ES-I3 (cell line): Measurements from ENCODE around the gene CCL22.

Source experiments
- H3K36me3 ChIP-seq: 2 replicates; pipeline ENCODE4 v1.6.1; 2013; ENCODE audit warnings: mild to moderate bottlenecking, low read length, control low read depth, moderate library complexity; ENCODE audit not compliant: insufficient read depth
- H3K4me1 ChIP-seq: 2 replicates; pipeline ENCODE4 v1.6.1; 2013; ENCODE audit warnings: mild to moderate bottlenecking, control low read depth, low read length; ENCODE audit not compliant: insufficient read depth
- H3K9ac ChIP-seq: 2 replicates; pipeline ENCODE4 v1.6.1; 2013; ENCODE audit warnings: low read depth, mild to moderate bottlenecking, low read length, moderate library complexity
- H3K9me3 ChIP-seq: 2 replicates; pipeline ENCODE4 v1.6.1; 2013; ENCODE audit warnings: mild to moderate bottlenecking, low read length, moderate library complexity; ENCODE audit not compliant: control insufficient read depth, insufficient read depth

The CCL22 gene

GRCh38 chr16:57358527-57359095, at the start of gene CCL22:
Gene CCL22, plus strand, starts transcription at chr16:57358783. Its CDS starts 34 bp downstream, at chr16:57358817.
- Histone ChIP-seq H3K9ac (no peak within 1 kb of the TSS), H3K4me1 (peaks cover 8% of the 10 kb centered on the region), H3K9me3 (no peaks in the 10 kb centered on the region), H3K36me3 (no peaks in the 10 kb centered on the region)

DNA sequence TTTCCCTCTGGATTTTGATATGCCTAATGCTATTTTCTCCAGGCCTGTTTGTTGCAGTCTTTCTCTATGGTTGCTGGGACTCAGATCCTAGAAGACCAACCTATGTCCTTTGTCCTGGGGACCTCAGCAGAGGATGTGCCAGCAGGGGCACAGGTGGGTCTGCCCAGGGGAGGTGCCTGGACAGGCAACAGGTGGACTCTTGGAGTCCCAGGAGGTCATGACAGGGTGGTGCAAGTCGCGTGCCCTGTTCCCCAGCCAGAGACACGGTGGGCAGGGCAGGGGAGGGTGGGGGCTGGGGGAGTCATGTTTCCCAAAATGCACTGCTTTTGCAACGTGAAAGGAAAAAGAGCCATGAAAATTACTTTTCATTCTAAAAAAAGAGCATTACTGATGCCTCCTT, 47.8 kb upstream of the CCL22 start:
- Histone ChIP-seq H3K9me3 (no peaks in the 10 kb centered on the region), H3K36me3 (no peaks in the 10 kb centered on the region), H3K9ac (no peak overlapping the region), H3K4me1 (peaks cover 13% of the 10 kb centered on the region)

GRCh38 chr16:57313509-57313908, 45.1 kb upstream of the CCL22 start:
- Histone ChIP-seq H3K9me3 (no peaks in the 10 kb centered on the region), H3K4me1 (peaks cover 30% of the 10 kb centered on the region), H3K36me3 (no peaks in the 10 kb centered on the region), H3K9ac (no peak overlapping the region)

DNA sequence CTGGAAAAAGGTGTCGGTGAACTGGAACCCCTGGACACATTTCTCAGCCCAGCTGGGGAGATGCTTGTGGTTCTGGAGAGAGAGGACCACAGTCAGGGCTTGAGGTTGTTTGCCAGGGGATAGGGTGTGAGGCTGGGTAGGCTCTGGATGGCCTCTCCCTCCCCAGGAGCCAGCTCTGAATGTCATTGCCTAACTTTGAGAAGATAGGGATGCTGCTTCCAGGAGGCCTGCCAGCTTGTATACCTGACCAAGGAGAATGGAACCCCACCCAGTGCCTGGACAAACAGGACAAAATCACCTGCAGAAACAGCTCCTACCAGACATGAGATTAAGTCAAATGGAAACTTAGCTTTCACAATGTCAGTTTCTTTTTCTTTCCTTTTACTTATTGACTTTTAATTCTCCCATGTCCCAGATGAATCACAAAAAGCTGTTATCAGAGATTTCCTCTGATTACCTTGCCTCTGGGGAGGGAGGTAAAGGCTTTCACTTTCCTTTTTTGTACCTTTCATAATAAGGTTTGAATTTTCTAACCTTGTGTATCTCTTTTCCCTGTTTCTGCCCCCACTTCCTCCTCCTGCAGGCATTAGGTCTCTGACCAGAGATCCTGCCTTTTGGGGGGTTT, 44.3 kb upstream of the CCL22 start:
- H3K9ac ChIP-seq: no peak overlapping the region
- no peaks in the 10 kb centered on the region for H3K9me3 ChIP-seq
- H3K4me1 ChIP-seq: peaks cover 30% of the 10 kb centered on the region
- no peaks in the 10 kb centered on the region for H3K36me3 ChIP-seq

DNA sequence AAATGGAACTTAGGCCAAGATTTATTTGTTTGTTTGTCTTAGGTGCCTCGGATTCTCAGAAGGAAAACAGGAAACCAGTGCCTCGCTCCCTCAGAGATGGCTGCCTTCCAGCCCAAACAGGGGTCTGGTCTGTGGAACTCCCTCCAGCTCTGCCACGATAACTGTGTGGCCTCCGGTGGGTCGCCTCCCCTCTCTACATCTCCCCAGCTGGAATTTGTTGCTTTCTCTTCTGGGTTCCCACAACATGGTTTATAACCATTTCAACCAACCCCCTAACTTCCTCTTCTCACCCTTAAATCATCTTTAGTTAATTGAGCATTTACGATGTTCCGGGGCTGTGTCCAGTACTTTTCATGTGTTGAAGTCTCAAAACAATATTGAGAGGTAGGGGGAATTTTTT, 43.2 kb upstream of the CCL22 start:
- H3K36me3 ChIP-seq: no peaks in the 10 kb centered on the region
- H3K4me1 ChIP-seq: peaks cover 34% of the 10 kb centered on the region
- no peak overlapping the region for H3K9ac ChIP-seq

DNA sequence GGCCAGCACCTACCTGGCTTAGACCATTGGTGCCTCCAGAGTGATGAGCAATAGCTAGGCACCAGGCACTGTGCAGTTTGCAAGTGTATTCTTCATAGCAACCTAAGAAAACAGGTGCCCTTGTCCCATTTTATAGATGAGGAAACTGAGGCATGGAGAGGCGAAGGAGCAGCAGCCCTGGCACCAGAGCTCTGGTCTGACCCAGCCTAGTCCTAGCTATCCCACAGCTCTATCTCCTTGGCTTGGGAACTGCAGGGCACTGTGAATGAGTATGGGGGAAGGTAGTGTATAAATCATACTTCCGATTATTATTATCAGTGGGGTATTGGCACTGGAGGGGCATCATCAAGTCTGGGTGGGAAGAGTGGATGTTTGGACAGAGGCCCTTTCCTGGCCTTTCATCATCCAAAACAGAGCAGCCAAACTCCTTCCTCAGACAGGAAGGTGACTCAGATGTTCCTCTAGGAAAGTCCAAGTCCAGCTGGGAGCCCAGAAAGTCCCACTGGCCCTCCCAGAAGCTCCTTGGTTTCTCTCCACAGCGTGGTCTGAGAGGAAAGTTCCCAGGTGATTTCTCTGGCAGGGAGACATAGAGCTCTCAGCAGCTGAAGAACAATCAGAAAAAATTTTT, 42.1 kb upstream of the CCL22 start:
- Histone ChIP-seq H3K9ac (no peak overlapping the region), H3K36me3 (no peaks in the 10 kb centered on the region), H3K9me3 (no peaks in the 10 kb centered on the region), H3K4me1 (peaks cover 34% of the 10 kb centered on the region)

More for the DNA sequence above, 43.2 kb upstream of the CCL22 start:
- no peaks in the 10 kb centered on the region for H3K9me3 ChIP-seq

- Histone ChIP-seq H3K9me3 (no peaks in the 10 kb centered on the region), H3K36me3 (no peaks in the 10 kb centered on the region), H3K4me1 (peaks cover 34% of the 10 kb centered on the region), H3K9ac (no peak overlapping the region)
Observed at GRCh38 chr16:57318240-57318970, 40.2 kb upstream of the CCL22 start.

- H3K36me3 ChIP-seq: no peaks in the 10 kb centered on the region
- peaks cover 29% of the 10 kb centered on the region for H3K4me1 ChIP-seq
- no peak overlapping the region for H3K9ac ChIP-seq
- no peaks in the 10 kb centered on the region for H3K9me3 ChIP-seq
Observed at GRCh38 chr16:57319646-57320045, 38.9 kb upstream of the CCL22 start.

- H3K9me3 ChIP-seq: no peaks in the 10 kb centered on the region; the same call in 1 of the 2 replicates
- H3K36me3 ChIP-seq: no peaks in the 10 kb centered on the region
- no peak overlapping the region for H3K9ac ChIP-seq
- H3K4me1 ChIP-seq: 0 out of 2 replicates have a peak, but pooled peaks cover under 1% of the 10 kb centered on the region
Observed at GRCh38 chr16:57324749-57325148, 33.8 kb upstream of the CCL22 start.

DNA sequence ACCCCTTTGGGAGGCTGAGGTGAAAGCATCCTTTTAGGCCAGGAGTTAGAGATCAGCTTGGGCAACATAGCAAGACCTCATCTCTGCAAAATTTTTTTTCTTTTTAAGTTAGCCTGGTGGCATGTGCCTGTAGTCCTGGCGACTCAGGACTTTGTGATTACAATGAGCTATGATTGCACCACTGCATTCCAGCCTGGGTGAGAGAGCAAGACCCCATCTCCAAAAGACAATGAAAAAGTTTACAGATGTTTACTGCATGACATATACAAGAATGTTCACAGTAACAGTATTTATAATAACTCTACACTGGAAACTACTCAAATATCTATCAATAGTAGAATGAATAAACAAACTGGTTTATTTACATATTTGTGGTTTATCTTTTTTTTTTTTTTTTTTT, 33.1 kb upstream of the CCL22 start:
- Histone ChIP-seq H3K4me1 (no peaks in the 10 kb centered on the region), H3K9ac (no peak overlapping the region), H3K36me3 (no peaks in the 10 kb centered on the region), H3K9me3 (no peaks in the 10 kb centered on the region; the same call in 1 of the 2 replicates)

GRCh38 chr16:57329718-57330327, 28.8 kb upstream of the CCL22 start:
- Histone ChIP-seq H3K9me3 (no peaks in the 10 kb centered on the region; the same call in 1 of the 2 replicates), H3K9ac (no peak overlapping the region), H3K4me1 (no peaks in the 10 kb centered on the region), H3K36me3 (no peaks in the 10 kb centered on the region)

DNA sequence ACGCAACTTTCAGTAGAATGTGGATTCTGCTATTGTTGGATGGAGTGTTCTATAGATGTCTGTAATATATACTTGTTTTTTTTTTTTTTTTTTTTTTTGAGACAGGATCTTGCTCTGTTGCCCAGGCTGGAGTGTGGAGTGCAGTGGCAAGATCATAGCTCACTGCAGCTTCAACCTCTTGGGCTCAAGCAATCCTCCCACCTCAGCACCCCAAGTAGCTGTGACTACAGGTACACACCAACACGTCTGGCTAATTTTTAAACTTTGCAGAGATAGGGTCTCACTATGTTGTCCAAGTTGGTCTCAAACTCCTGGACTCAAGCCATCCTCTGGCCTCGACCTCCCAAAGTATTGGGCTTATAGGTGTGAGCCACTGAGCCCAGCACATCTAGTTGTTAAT, 27.2 kb upstream of the CCL22 start:
- H3K36me3 ChIP-seq: no peaks in the 10 kb centered on the region
- H3K9me3 ChIP-seq: no peaks in the 10 kb centered on the region; the same call in 1 of the 2 replicates
- no peak overlapping the region for H3K9ac ChIP-seq
- no peaks in the 10 kb centered on the region for H3K4me1 ChIP-seq

DNA sequence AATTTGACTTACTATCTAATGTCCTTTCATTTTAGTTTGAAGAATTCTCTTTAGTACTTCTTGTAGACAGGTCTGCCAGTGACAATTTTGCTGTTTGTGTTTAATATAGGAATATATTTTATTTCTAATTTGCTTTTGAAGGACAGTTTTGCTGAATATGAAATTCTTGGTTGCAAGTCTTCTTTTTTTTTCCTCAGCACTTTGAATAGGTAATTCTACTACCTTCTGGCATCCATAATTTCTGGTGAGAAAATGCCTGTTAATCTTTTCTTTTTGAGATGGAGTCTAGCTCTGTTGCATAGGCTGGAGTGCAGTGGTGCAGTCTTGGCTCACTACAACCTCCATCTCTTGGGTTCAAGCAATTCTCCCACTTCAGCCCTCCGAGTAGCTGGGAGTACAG, 25.2 kb upstream of the CCL22 start:
- Histone ChIP-seq H3K9ac (no peak overlapping the region), H3K36me3 (no peaks in the 10 kb centered on the region), H3K4me1 (no peaks in the 10 kb centered on the region), H3K9me3 (no peaks in the 10 kb centered on the region)

GRCh38 chr16:57335366-57335765, 23.2 kb upstream of the CCL22 start:
- Histone ChIP-seq H3K9ac (no peak overlapping the region), H3K9me3 (no peaks in the 10 kb centered on the region), H3K4me1 (no peaks in the 10 kb centered on the region), H3K36me3 (no peaks in the 10 kb centered on the region)
